Daoy (cell line): ENCODE data around the gene JARID2. TPM values are rescaled to one million over a fixed set of nuclear protein-coding genes. Genes with fewer than 3 reads are reported as not detected.

Experiments
- DNase-seq: peaks from one replicate; pipeline ENCODE4 v3.0.0-alpha.2; 2015; ENCODE audit warnings: low read depth
- total RNA-seq: library from RNA; depleted of rRNA; stranded (reverse); fragments of >200 nt; shearing (Covaris generic); gene quantifications from 2 replicates; pipeline ENCODE4 v1.2.3, GENCODE V29; 2014

The JARID2 gene
- total RNA-seq, 1 experiment from 2014 or later, result 11.3 TPM

GRCh38 chr6:15490242-15491100, 244.6 kb downstream of the JARID2 start:
- DNase-seq, result no peak

GRCh38 chr6:15491255-15491985, 245.6 kb downstream of the JARID2 start:
- DNase-seq, result peak; percentile 63

- no peak for DNase-seq
Measured at GRCh38 chr6:15491986-15492269, 246.1 kb downstream of the JARID2 start.

GRCh38 chr6:15493437-15494168, 247.7 kb downstream of the JARID2 start:
- no peak for DNase-seq

GRCh38 chr6:15495375-15495901, 249.6 kb downstream of the JARID2 start:
- DNase-seq, result no peak

- DNase-seq, result no peak
Measured at GRCh38 chr6:15496345-15497131, 250.7 kb downstream of the JARID2 start.

GRCh38 chr6:15498640-15499039, 252.8 kb downstream of the JARID2 start:
- DNase-seq, result peak; percentile 75

- DNase-seq, result no peak
Measured at GRCh38 chr6:15499125-15499524, 253.3 kb downstream of the JARID2 start.

GRCh38 chr6:15499591-15499990, 253.7 kb downstream of the JARID2 start:
- DNase-seq, result no peak

- DNase-seq, result no peak
Measured at GRCh38 chr6:15500078-15500740, 254.3 kb downstream of the JARID2 start.

- no peak for DNase-seq
Measured at GRCh38 chr6:15500901-15501825, 255.3 kb downstream of the JARID2 start.

- DNase-seq, result peak; percentile 59
Measured at GRCh38 chr6:15501826-15502445, 256.1 kb downstream of the JARID2 start.

- DNase-seq, result no peak
Measured at GRCh38 chr6:15502446-15503345, 256.8 kb downstream of the JARID2 start.

- DNase-seq, result no peak
Measured at GRCh38 chr6:15503346-15503680, 257.4 kb downstream of the JARID2 start.

GRCh38 chr6:15504040-15504495, 258.2 kb downstream of the JARID2 start:
- DNase-seq, result no peak

GRCh38 chr6:15504581-15505350, 258.9 kb downstream of the JARID2 start:
- DNase-seq, result peak; percentile 88

GRCh38 chr6:15505463-15505918, 259.6 kb downstream of the JARID2 start:
- DNase-seq, result no peak
